Gastroesophageal sphincter (tissue), 3 donors: ENCODE measurements around the gene PTK6.

Experiments used
- POLR2A ChIP-seq, 2 donors: fragments of 450-650 bp; IDR thresholded peaks; one replicate each; pipeline ENCODE4 v1.6.1; 2017; ENCODE audit warnings: antibody characterized with exemption in 2 of 2, mild to moderate bottlenecking in 2 of 2, moderate library complexity in 1 of 2
- TF ChIP-seq, protein P1 (sequence below), 4 experiments: fragments of 200-600 bp in 2 of 4; fragments of 450-650 bp in 2 of 4; sonication (generic) in 1 of 4; IDR thresholded peaks; one replicate each; pipeline ENCODE4 v1.5.1; 2017 to 2019; ENCODE audit warnings: antibody characterized with exemption in 4 of 4, mild to moderate bottlenecking in 2 of 4, moderate library complexity in 2 of 4

- no peak for TF ChIP-seq POLR2A (IDR thresholded peaks at IDR 0.05)
- TF ChIP-seq, protein P1, sequence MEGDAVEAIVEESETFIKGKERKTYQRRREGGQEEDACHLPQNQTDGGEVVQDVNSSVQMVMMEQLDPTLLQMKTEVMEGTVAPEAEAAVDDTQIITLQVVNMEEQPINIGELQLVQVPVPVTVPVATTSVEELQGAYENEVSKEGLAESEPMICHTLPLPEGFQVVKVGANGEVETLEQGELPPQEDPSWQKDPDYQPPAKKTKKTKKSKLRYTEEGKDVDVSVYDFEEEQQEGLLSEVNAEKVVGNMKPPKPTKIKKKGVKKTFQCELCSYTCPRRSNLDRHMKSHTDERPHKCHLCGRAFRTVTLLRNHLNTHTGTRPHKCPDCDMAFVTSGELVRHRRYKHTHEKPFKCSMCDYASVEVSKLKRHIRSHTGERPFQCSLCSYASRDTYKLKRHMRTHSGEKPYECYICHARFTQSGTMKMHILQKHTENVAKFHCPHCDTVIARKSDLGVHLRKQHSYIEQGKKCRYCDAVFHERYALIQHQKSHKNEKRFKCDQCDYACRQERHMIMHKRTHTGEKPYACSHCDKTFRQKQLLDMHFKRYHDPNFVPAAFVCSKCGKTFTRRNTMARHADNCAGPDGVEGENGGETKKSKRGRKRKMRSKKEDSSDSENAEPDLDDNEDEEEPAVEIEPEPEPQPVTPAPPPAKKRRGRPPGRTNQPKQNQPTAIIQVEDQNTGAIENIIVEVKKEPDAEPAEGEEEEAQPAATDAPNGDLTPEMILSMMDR (IDR thresholded peaks at IDR 0.05), result no peak
These were observed 34.5 kb downstream of the PTK6 start for GRCh38 chr20:63502671-63503172.
